Spleen (tissue), 11 donors: Measurements from ENCODE around the gene MCC. TPM values are rescaled to one million over a fixed set of nuclear protein-coding genes. Genes with fewer than 3 reads are reported as not detected.

Experiments used
- DNase-seq: peaks from one replicate; pipeline ENCODE4 v3.0.0-alpha.2; 2020
- H3K27ac ChIP-seq, 8 donors: fragments of 200-600 bp; sonication (generic) in 7 of 8; 1 replicate in 4 of 8; 2 replicates in 4 of 8; pipeline versions ENCODE4 v1.5.0 to v1.8.0; 2016 to 2021; ENCODE audit warnings: inconsistent platforms in 4 of 8, mild to moderate bottlenecking in 4 of 8, moderate library complexity in 1 of 8
- H3K27me3 ChIP-seq, 7 donors: fragments of 200-600 bp; sonication (generic) in 6 of 7; replicated peaks in 1 of 7; 1 replicate in 4 of 7; 2 replicates in 3 of 7; pipeline versions ENCODE4 v1.5.0 to v1.8.0; 2016 to 2021; ENCODE audit warnings: inconsistent platforms in 3 of 7, mild to moderate bottlenecking in 1 of 7
- H3K36me3 ChIP-seq, 6 donors: fragments of 200-600 bp; sonication (generic) in 5 of 6; 1 replicate in 4 of 6; 2 replicates in 2 of 6; pipeline versions ENCODE4 v1.5.0 to v1.8.0; 2016 to 2021; ENCODE audit warnings: inconsistent platforms in 2 of 6
- H3K4me1 ChIP-seq, 6 donors: fragments of 200-600 bp; sonication (generic) in 5 of 6; 1 replicate in 3 of 6; 2 replicates in 3 of 6; pipeline versions ENCODE4 v1.5.0 to v1.8.0; 2016 to 2021; ENCODE audit warnings: inconsistent platforms in 3 of 6
- H3K4me3 ChIP-seq, 8 donors: fragments of 200-600 bp; sonication (generic) in 7 of 8; 1 replicate in 4 of 8; 2 replicates in 4 of 8; pipeline versions ENCODE4 v1.5.0 to v1.8.0; 2016 to 2021; ENCODE audit warnings: inconsistent platforms in 4 of 8, mild to moderate bottlenecking in 4 of 8, moderate library complexity in 2 of 8
- H3K9me3 ChIP-seq, 8 donors: fragments of 200-600 bp; sonication (generic) in 7 of 8; 1 replicate in 4 of 8; 2 replicates in 4 of 8; pipeline versions ENCODE4 v1.5.0 to v1.8.0; 2016 to 2021; ENCODE audit warnings: inconsistent platforms in 4 of 8
- CTCF ChIP-seq, 11 experiments: fragments of 200-600 bp in 7 of 11; fragments of 450-650 bp in 4 of 11; sonication (generic) in 4 of 11; IDR thresholded peaks in 8 of 11; conservative IDR thresholded peaks in 3 of 11; 1 replicate in 7 of 11; 2 replicates in 4 of 11; pipeline versions ENCODE4 v1.4.0 to v1.8.0; 2016 to 2021; ENCODE audit warnings: antibody characterized with exemption in 11 of 11, inconsistent platforms in 4 of 11, mild to moderate bottlenecking in 1 of 11
- POLR2A ChIP-seq, 3 donors: fragments of 450-650 bp; IDR thresholded peaks; one replicate each; pipeline ENCODE4 v1.5.1; 2017; ENCODE audit warnings: antibody characterized with exemption in 3 of 3, mild to moderate bottlenecking in 1 of 3
- POLR2AphosphoS5 ChIP-seq, 3 donors: sonication (generic); formaldehyde crosslinking; IDR thresholded peaks; one replicate each; pipeline ENCODE4 v1.5.1; 2017; ENCODE audit warnings: antibody characterized with exemption in 3 of 3
- WGBS, 5 donors: extraction: QIAGEN DNeasy Blood & Tissue Kit in 3 of 5; methylation state at CpG; one replicate each; pipeline versions ENCODE4 v1.1.5 to v1.1.7; 2013 to 2018; 5-methylcytosine and 5-hydroxymethylcytosine counted together
- intact Hi-C: fragments of 100-400 bp; cut with DNase I; formaldehyde crosslinking; loops from one replicate; pipeline ENCODE4 v1.15.0; 2023; ENCODE audit warnings: low total_unique reads
- polyA plus RNA-seq, 3 donors: library from polyadenylated mRNA; stranded (reverse); fragments of 200-250 nt; gene quantifications; one replicate each; pipeline ENCODE4 v1.2.1, GENCODE V29; 2013
- total RNA-seq, 7 donors: library from RNA; depleted of rRNA in 3 of 7; stranded (reverse); fragments of >200 nt in 3 of 7; fragmentation: NEBNext Ultra II Directional in 4 of 7; extraction: Animal tissue kit (Norgen Biotek cat#: 25700) in 4 of 7; gene quantifications; one replicate each; pipeline versions ENCODE4 v1.1.0 to v1.2.1, GENCODE V29; 2016 to 2021
- donor health status: healthy with polysubstance abuse.
- donor health status: DM: no; HTN: no; CAD: no; lungs with moderate emphysema.
- donor health status: DM: no; HTN: no; CAD: no.
- donor health status: Bipolar disorder and iron deficiency.
- donor health status: healthy.
- donor health status: DM: no; HTN: no; CAD: no.
- donor health status: DM: yes; HTN: yes; CAD: no.

MCC gene
- total and polyA plus RNA-seq, 10 donors, result 1.3 to 32.8 (median 15.8) TPM

- Histone ChIP-seq H3K27ac (no peak overlapping the region), H3K4me3 (no peak overlapping the region), H3K4me1 (peaks cover 0 to 4% (median 0%) of the 10 kb centered on the region in 6 donors), H3K9me3 (no peaks in the 10 kb centered on the region), H3K36me3 (peaks cover 0 to 4% (median 0%) of the 10 kb centered on the region in 6 donors), H3K27me3 (no peaks in the 10 kb centered on the region)
- no peak for DNase-seq
- intact Hi-C loops, result no loop called here
- TF ChIP-seq POLR2AphosphoS5 (IDR thresholded peaks at IDR 0.05) (no peak), CTCF (IDR thresholded peaks at IDR 0.05 in 8 of 11, conservative IDR thresholded peaks at IDR 0.05 in 3 of 11) (no peak), POLR2A (IDR thresholded peaks at IDR 0.05) (no peak)
- 78 to 92% (median 82%) methylated on average over 6 of the region's 6 CpGs for WGBS, 5 donors
Observed at GRCh38 chr5:113089653-113090335, 398.5 kb downstream of the MCC start.

- Histone ChIP-seq H3K27ac (no peak overlapping the region), H3K4me3 (no peak overlapping the region), H3K4me1 (peaks cover 0 to 4% (median 0%) of the 10 kb centered on the region in 6 donors), H3K36me3 (peaks cover 0 to 6% (median 0%) of the 10 kb centered on the region in 6 donors), H3K9me3 (no peaks in the 10 kb centered on the region), H3K27me3 (no peaks in the 10 kb centered on the region)
- 82 to 90% (median 86%) methylated on average over 5 of the region's 5 CpGs for WGBS, 5 donors
- DNase-seq, result no peak
- TF ChIP-seq CTCF (IDR thresholded peaks at IDR 0.05 in 8 of 11, conservative IDR thresholded peaks at IDR 0.05 in 3 of 11), result no peak
- TF ChIP-seq POLR2AphosphoS5 (IDR thresholded peaks at IDR 0.05), result no peak
- no peak for TF ChIP-seq POLR2A (IDR thresholded peaks at IDR 0.05)
- intact Hi-C loops, result no loop called here
Observed at GRCh38 chr5:113087976-113088514, 400.2 kb downstream of the MCC start.

GRCh38 chr5:113085880-113086409, 402.3 kb downstream of the MCC start:
- 80 to 91% (median 85%) methylated on average over 7 of the region's 7 CpGs for WGBS, 5 donors

More at GRCh38 chr5:113085880-113086409, 402.3 kb downstream of the MCC start:
- intact Hi-C loops, result no loop called here
- Histone ChIP-seq H3K4me1 (peaks cover 0 to 3% (median 0%) of the 10 kb centered on the region in 6 donors), H3K27ac (no peak overlapping the region), H3K4me3 (no peak overlapping the region), H3K27me3 (no peaks in the 10 kb centered on the region), H3K9me3 (no peaks in the 10 kb centered on the region), H3K36me3 (peaks cover 0 to 17% (median 6%) of the 10 kb centered on the region in 6 donors)
- TF ChIP-seq CTCF (IDR thresholded peaks at IDR 0.05 in 8 of 11, conservative IDR thresholded peaks at IDR 0.05 in 3 of 11), result no peak
- DNase-seq, result no peak
